ENCODE measurements around the gene SPSB1. TPM values are rescaled to one million over a fixed set of nuclear protein-coding genes. Genes with fewer than 3 reads are reported as not detected.

The SPSB1 gene
- polyA plus RNA-seq, 3 donors = 10.8 to 11.8 (median 11.6) TPM

GRCh38 chr1:9317072-9317471 lies 24.4 kb downstream of the SPSB1 start:
- DNase-seq (ENCODE audit: low read depth in 3 of 3, low spot score in 2 of 3) = no peak

GRCh38 chr1:9317591-9318417 lies 25.1 kb downstream of the SPSB1 start:
- DNase-seq (ENCODE audit: low read depth in 3 of 3, low spot score in 2 of 3) = no peak

GRCh38 chr1:9319208-9319788 lies 26.6 kb downstream of the SPSB1 start:
- no peak for DNase-seq (ENCODE audit: low read depth in 3 of 3, low spot score in 2 of 3)

GRCh38 chr1:9319789-9320519 lies 27.3 kb downstream of the SPSB1 start:
- DNase-seq (ENCODE audit: low read depth in 3 of 3, low spot score in 2 of 3) = no peak

- no peak for DNase-seq (ENCODE audit: low read depth in 3 of 3, low spot score in 2 of 3)
Observed at GRCh38 chr1:9320520-9321479, 28.1 kb downstream of the SPSB1 start.

GRCh38 chr1:9321480-9321849 lies 28.8 kb downstream of the SPSB1 start:
- no peak for DNase-seq (ENCODE audit: low read depth in 3 of 3, low spot score in 2 of 3)

- DNase-seq (ENCODE audit: low read depth in 3 of 3, low spot score in 2 of 3) = no peak
Observed at GRCh38 chr1:9321986-9322660, 29.4 kb downstream of the SPSB1 start.

- no peak for DNase-seq (ENCODE audit: low read depth in 3 of 3, low spot score in 2 of 3)
Observed at GRCh38 chr1:9322661-9323244, 30.1 kb downstream of the SPSB1 start.

- DNase-seq (ENCODE audit: low read depth in 3 of 3, low spot score in 2 of 3) = no peak
Observed at GRCh38 chr1:9324246-9325096, 31.8 kb downstream of the SPSB1 start.

GRCh38 chr1:9326596-9326995 lies 33.9 kb downstream of the SPSB1 start:
- DNase-seq (ENCODE audit: low read depth in 3 of 3, low spot score in 2 of 3) = no peak

- no peak for DNase-seq (ENCODE audit: low read depth in 3 of 3, low spot score in 2 of 3)
Observed at GRCh38 chr1:9328201-9328600, 35.5 kb downstream of the SPSB1 start.

- no peak for DNase-seq (ENCODE audit: low read depth in 3 of 3, low spot score in 2 of 3)
Observed at GRCh38 chr1:9328715-9329114, 36.0 kb downstream of the SPSB1 start.

- DNase-seq (ENCODE audit: low read depth in 3 of 3, low spot score in 2 of 3) = no peak
Observed at GRCh38 chr1:9331016-9331415, 38.3 kb downstream of the SPSB1 start.

- DNase-seq (ENCODE audit: low read depth in 3 of 3, low spot score in 2 of 3) = no peak
Observed at GRCh38 chr1:9331558-9332346, 39.1 kb downstream of the SPSB1 start.

GRCh38 chr1:9332513-9333143 lies 39.9 kb downstream of the SPSB1 start:
- no peak for DNase-seq (ENCODE audit: low read depth in 3 of 3, low spot score in 2 of 3)

- DNase-seq (ENCODE audit: low read depth in 3 of 3, low spot score in 2 of 3) = no peak
Observed at GRCh38 chr1:9338397-9339246, 45.9 kb downstream of the SPSB1 start.

Measured in right renal cortex interstitium (tissue), 3 donors.